Panc1 (cell line): Measurements from ENCODE around the gene PDZD2. TPM values are rescaled to one million over a fixed set of nuclear protein-coding genes. Genes with fewer than 3 reads are reported as not detected.

Experiments used
- ATAC-seq: fragments of 200-7000 bp; cut with Tn5 transposase; 2 replicates; pipeline ENCODE4 v1.9.1; 2020; ENCODE audit warnings: mild to moderate bottlenecking, moderate library complexity
- BruUV-seq: library from RNA; stranded (reverse); fragments of 400-500 nt; replicated peaks from 2 replicates; lab custom pipeline; 2021; lab: Mats Ljungman, UMichigan
- CTCF ChIA-PET: fragments of 300-600 bp; sonication (Branson Sonifier 250); formaldehyde crosslinking; loops from one replicate; lab custom pipeline; 2022; ENCODE audit warnings: antibody characterized with exemption; lab: Charles Lee
- POLR2A ChIA-PET: fragments of 300-600 bp; sonication (Branson Sonifier 250); formaldehyde crosslinking; loops from one replicate; lab custom pipeline; 2022; ENCODE audit warnings: antibody characterized with exemption; lab: Charles Lee
- DNase-seq: peaks from one replicate; pipeline ENCODE4 v3.0.0-alpha.2; 2010; ENCODE audit warnings: low read depth, low spot score
- H3K27ac ChIP-seq: 2 replicates; pipeline ENCODE4 v1.5.1; 2011; ENCODE audit warnings: mild to moderate bottlenecking, low read length, inconsistent platforms
- H3K27me3 ChIP-seq: fragments of 200-500 bp; sonication (Bioruptor generic); 2 replicates; pipeline ENCODE4 v1.6.0; 2014; ENCODE audit warnings: low read length, inconsistent platforms; ENCODE audit not compliant: control insufficient read depth, insufficient read depth
- H3K36me3 ChIP-seq: fragments of 200-500 bp; sonication (Bioruptor generic); 2 replicates; pipeline ENCODE4 v1.5.1; 2014; ENCODE audit warnings: inconsistent platforms, mild to moderate bottlenecking, low read length, moderate library complexity; ENCODE audit not compliant: control insufficient read depth, insufficient read depth
- H3K4me1 ChIP-seq: 2 replicates; pipeline ENCODE4 v1.5.1; 2011; ENCODE audit warnings: inconsistent platforms, mild to moderate bottlenecking, low read length, moderate library complexity; ENCODE audit not compliant: control insufficient read depth, insufficient read depth
- H3K4me3 ChIP-seq, 2 experiments: 2 replicates each; pipeline ENCODE4 v1.5.1; 2011 to 2012; ENCODE audit warnings: low read depth in 2 of 2, low read length in 2 of 2, mild to moderate bottlenecking in 2 of 2, inconsistent platforms in 1 of 2, moderate library complexity in 1 of 2
- H3K9me3 ChIP-seq: fragments of 200-500 bp; sonication (Bioruptor generic); 2 replicates; pipeline ENCODE4 v1.5.1; 2014; ENCODE audit warnings: low read depth, mild to moderate bottlenecking, inconsistent platforms, low read length, moderate library complexity; ENCODE audit not compliant: control insufficient read depth, insufficient read depth
- CTCF ChIP-seq: fragments of 450-650 bp; IDR thresholded peaks from 2 replicates; pipeline ENCODE4 v1.5.1; 2017; ENCODE audit warnings: mild to moderate bottlenecking
- POLR2AphosphoS5 ChIP-seq: IDR thresholded peaks from 2 replicates; pipeline ENCODE4 v1.6.1; 2012; ENCODE audit warnings: mild to moderate bottlenecking, low read depth, low read length, moderate library complexity
- REST ChIP-seq, 2 experiments: IDR thresholded peaks; 2 replicates each; pipeline ENCODE4 v1.6.1; 2011 to 2012; ENCODE audit warnings: low read depth in 2 of 2, control low read depth in 1 of 2, low read length in 1 of 2, mild to moderate bottlenecking in 1 of 2, moderate library complexity in 1 of 2; ENCODE audit not compliant: insufficient read depth in 1 of 2
- SIN3A ChIP-seq: IDR thresholded peaks from 2 replicates; pipeline ENCODE4 v1.6.1; 2012; ENCODE audit warnings: low read depth, mild to moderate bottlenecking, low read length, moderate library complexity, borderline replicate concordance; ENCODE audit not compliant: insufficient read depth
- TCF7L2 ChIP-seq: IDR thresholded peaks from 2 replicates; pipeline ENCODE4 v1.6.1; 2011; ENCODE audit warnings: mild to moderate bottlenecking, low read depth, low read length, inconsistent platforms
- in situ Hi-C: cut with HindIII; loops from 2 replicates; pipeline ENCODE4 v1.10.0; 2016; ENCODE audit warnings: low sequenced_read_pairs, low pct_unique_long_range_greater_than_20kb
- intact Hi-C: fragments of 100-400 bp; cut with micrococcal nuclease; formaldehyde crosslinking; loops from one replicate; pipeline ENCODE4 v1.10.0; 2022; ENCODE audit not compliant: unreplicated experiment
- total RNA-seq: library from RNA; stranded (reverse); gene quantifications from one replicate; pipeline ENCODE4 v1.2.1, GENCODE V29; 2021; ENCODE audit not compliant: unreplicated experiment

Gene PDZD2
- total RNA-seq, 1 experiment from 2014 or later = 0.10 TPM

- no peak for TF ChIP-seq TCF7L2
- no peak for TF ChIP-seq SIN3A
- TF ChIP-seq CTCF = no peak
- Histone ChIP-seq H3K9me3 (no peaks in the 10 kb centered on the region), H3K36me3 (no peaks in the 10 kb centered on the region), H3K27ac (no peak overlapping the region), H3K27me3 (peaks cover 32% of the 10 kb centered on the region), H3K4me1 (no peaks in the 10 kb centered on the region), H3K4me3 (no peak overlapping the region)
- intact Hi-C loops (no loop called here), in situ Hi-C loops (no loop called here)
- CTCF ChIA-PET = no interaction called here
- DNase-seq (no peak), ATAC-seq (no peak)
- BruUV-seq = no TSS peak
- POLR2A ChIA-PET = no interaction called here
Measured at GRCh38 chr5:31805785-31806400, 167.0 kb downstream of the PDZD2 start.

GRCh38 chr5:31806561-31806960, 167.6 kb downstream of the PDZD2 start:
- CTCF ChIA-PET = no interaction called here
- Histone ChIP-seq H3K9me3 (no peaks in the 10 kb centered on the region), H3K36me3 (no peaks in the 10 kb centered on the region), H3K27me3 (peaks cover 30% of the 10 kb centered on the region), H3K4me3 (no peak overlapping the region), H3K4me1 (no peaks in the 10 kb centered on the region), H3K27ac (no peak overlapping the region)
- BruUV-seq = no TSS peak
- intact Hi-C loops (no loop called here), in situ Hi-C loops (no loop called here)
- DNase-seq (no peak), ATAC-seq (no peak)
- POLR2A ChIA-PET = no interaction called here
- TF ChIP-seq TCF7L2 (no peak), REST (IDR thresholded peaks at IDR 0.05; ENCODE audit: insufficient read depth in 1 of 2, low read depth in 2 of 2, low read length in 1 of 2) (no peak), CTCF (no peak), POLR2AphosphoS5 (no peak), SIN3A (no peak)
